ENCODE measurements around the gene NFIL3. TPM values are rescaled to one million over a fixed set of nuclear protein-coding genes. Genes with fewer than 3 reads are reported as not detected.

The NFIL3 gene
- total and polyA plus RNA-seq, 2 of the 8 experiments (the other 6 are each of a cell fraction or from before 2014, with no cell fraction given) = 3.4 to 13.5 TPM

- CTCF ChIA-PET (ENCODE audit: partially characterized antibody) = interaction anchor here (0.6 kb wide), 1 partner anchor 279 kb away, joined by 3 read pairs; no protein-coding TSS in a partner anchor
- WGBS, 2 experiments (ENCODE audit: extremely low coverage in 1 of 2, insufficient coverage in 1 of 2, insufficient read length in 1 of 2, insufficient replicate concordance in 2 of 2, low coverage in 1 of 2, low lambda C conversion rate in 2 of 2, missing lambda C conversion rate in 1 of 2) = 88% methylated on average over 3 of the region's 3 CpGs; no CpG with 5 or more reads in 1 of the 2 experiments
- no peak overlapping the region for H3K9ac ChIP-seq (replicated peaks in 1 of 4; ENCODE audit: extremely low read depth in 1 of 4, low read depth in 3 of 4, low read length in 3 of 4)
- no peak for TF ChIP-seq USF2 (IDR thresholded peaks at IDR 0.05; ENCODE audit: low read length)
- no peak for TF ChIP-seq RFX5 (IDR thresholded peaks at IDR 0.05; ENCODE audit: borderline replicate concordance, low read depth, low read length)
- no peak for TF ChIP-seq SUZ12 (IDR thresholded peaks at IDR 0.05; ENCODE audit: low read length)
- TF ChIP-seq GABPA (IDR thresholded peaks at IDR 0.05; ENCODE audit: borderline replicate concordance, insufficient read depth, low read length) = no peak
- TF ChIP-seq KDM1A (IDR thresholded peaks at IDR 0.05; ENCODE audit: borderline replicate concordance, low read length) = no peak
- TF ChIP-seq EP300 (IDR thresholded peaks at IDR 0.05; ENCODE audit: borderline replicate concordance in 1 of 2, low read depth in 2 of 2, low read length in 2 of 2) = no peak
- TF ChIP-seq TCF12 (IDR thresholded peaks at IDR 0.05; ENCODE audit: low read depth, low read length) = no peak
- no peak for TF ChIP-seq SP4 (IDR thresholded peaks at IDR 0.05; ENCODE audit: low read length)
- no peak for TF ChIP-seq KDM4A (IDR thresholded peaks at IDR 0.05; ENCODE audit: low read depth, low read length, severe bottlenecking)
- no peak for TF ChIP-seq POLR2A (IDR thresholded peaks at IDR 0.05; ENCODE audit: control extremely low read depth in 1 of 2, low read depth in 2 of 2, low read length in 2 of 2)
- TF ChIP-seq MAFK (IDR thresholded peaks at IDR 0.05; ENCODE audit: low read depth, low read length) = no peak
- no peak for TF ChIP-seq SRF (IDR thresholded peaks at IDR 0.05; ENCODE audit: low read depth, low read length)
- no peak for TF ChIP-seq JUND (IDR thresholded peaks at IDR 0.05; ENCODE audit: low read length)
- TF ChIP-seq SAP30 (IDR thresholded peaks at IDR 0.05; ENCODE audit: insufficient read depth, insufficient replicate concordance, low read length) = no peak
Observed at GRCh38 chr9:91379426-91379825, 44.2 kb downstream of the NFIL3 start.

More at GRCh38 chr9:91379426-91379825, 44.2 kb downstream of the NFIL3 start:
- Histone ChIP-seq H3K9me3 (ENCODE audit: insufficient read depth in 2 of 2, low read depth in 1 of 2, low read length in 1 of 2) (no peaks in the 10 kb centered on the region; a peak in 1 of 4 replicates), H4K5ac (ENCODE audit: insufficient read length, low read depth, low read length) (no peak overlapping the region), H4K91ac (replicated peaks; ENCODE audit: insufficient read length, low read length) (no peak overlapping the region), H2BK120ac (replicated peaks; ENCODE audit: low read depth, low read length) (no peak overlapping the region), H3K4me3 (ENCODE audit: extremely low read depth in 1 of 4, insufficient read depth in 2 of 4, low read depth in 3 of 4, low read length in 4 of 4) (no peak overlapping the region), H2BK5ac (ENCODE audit: low read depth, low read length) (no peak overlapping the region), H3K4me2 (ENCODE audit: insufficient read depth in 1 of 2, low read depth in 2 of 2, low read length in 2 of 2) (no peak overlapping the region), H3K56ac (replicated peaks; ENCODE audit: insufficient read length, low read depth, low read length) (no peak overlapping the region), H3K4ac (replicated peaks; ENCODE audit: insufficient read length, low read depth, low read length) (no peak overlapping the region), H2AFZ (ENCODE audit: low read length) (no peak overlapping the region), H3K27me3 (replicated peaks in 1 of 4; ENCODE audit: control insufficient read depth in 3 of 4, extremely low read depth in 1 of 4, insufficient read depth in 3 of 4, low read length in 3 of 4) (no peaks in the 10 kb centered on the region), H3K79me2 (ENCODE audit: control insufficient read depth in 1 of 2, insufficient read depth in 2 of 2, low read length in 2 of 2) (no peaks in the 10 kb centered on the region), H2AK5ac (ENCODE audit: low read depth, low read length) (no peak overlapping the region), H3K14ac (ENCODE audit: insufficient read length) (no peak overlapping the region), H3K23me2 (ENCODE audit: low read depth, low read length) (no peaks in the 10 kb centered on the region), H4K8ac (ENCODE audit: extremely low read depth, insufficient read depth, low read length) (no peak overlapping the region), H3K18ac (ENCODE audit: extremely low read depth, low read length) (no peak overlapping the region), H2BK12ac (ENCODE audit: low read depth, low read length) (no peak overlapping the region), H3K36me3 (ENCODE audit: control insufficient read depth in 2 of 4, insufficient read depth in 4 of 4, low read length in 3 of 4) (no peaks in the 10 kb centered on the region), H4K20me1 (replicated peaks in 1 of 2; ENCODE audit: control insufficient read depth in 1 of 2, insufficient read depth in 2 of 2, low read length in 2 of 2) (no peaks in the 10 kb centered on the region), H2BK20ac (ENCODE audit: low read length) (no peak overlapping the region), H2BK15ac (ENCODE audit: low read length) (no peak overlapping the region), H3K79me1 (ENCODE audit: low read depth, low read length) (no peaks in the 10 kb centered on the region), H3K27ac (ENCODE audit: low read depth, low read length) (no peak overlapping the region), H3K4me1 (replicated peaks in 1 of 4; ENCODE audit: control insufficient read depth in 3 of 4, insufficient read depth in 4 of 4, low read length in 3 of 4) (no peaks in the 10 kb centered on the region), H3K23ac (ENCODE audit: insufficient read length) (no peak overlapping the region)
- FAIRE-seq (no peak), DNase-seq (ENCODE audit: low read depth in 1 of 2, low spot score in 2 of 2) (no peak)
- POLR2A ChIA-PET (ENCODE audit: partially characterized antibody) = no interaction called here

Measured in H1 (cell line).